Kidney (tissue), 14 donors: ENCODE data around the gene VAPA. TPM values are rescaled to one million over a fixed set of nuclear protein-coding genes. Genes with fewer than 3 reads are reported as not detected.

Experiments used
- DNase-seq, 5 donors: peaks; one replicate each; pipeline ENCODE4 v3.0.0-alpha.2; 2013 to 2020
- FAIRE-seq: peaks from 2 replicates; lab custom pipeline; 2012; peaks lifted over from hg19 to GRCh38; lab: Jason Lieb, UNC
- H3K27ac ChIP-seq, 2 donors: one replicate each; pipeline ENCODE4 v1.7.0; 2013; ENCODE audit warnings: low read depth in 2 of 2, low read length in 2 of 2, inconsistent platforms in 1 of 2
- H3K27me3 ChIP-seq: one replicate; pipeline ENCODE4 v1.7.1; 2013; ENCODE audit warnings: low read length, inconsistent platforms; ENCODE audit not compliant: control insufficient read depth, insufficient read depth
- H3K36me3 ChIP-seq, 3 donors: one replicate each; pipeline versions ENCODE4 v1.7.0 to v1.7.1; 2013; ENCODE audit warnings: low read length in 3 of 3, control low read depth in 1 of 3, inconsistent platforms in 1 of 3; ENCODE audit not compliant: insufficient read depth in 3 of 3, control insufficient read depth in 2 of 3
- H3K4me1 ChIP-seq, 3 donors: one replicate each; pipeline versions ENCODE4 v1.7.0 to v1.7.1; 2013; ENCODE audit warnings: low read length in 3 of 3, inconsistent platforms in 1 of 3, low read depth in 1 of 3; ENCODE audit not compliant: control insufficient read depth in 2 of 3, insufficient read depth in 2 of 3
- H3K4me3 ChIP-seq, 3 donors: one replicate each; pipeline versions ENCODE4 v1.7.0 to v1.8.1; 2013; ENCODE audit warnings: low read length in 3 of 3, control low read depth in 1 of 3, inconsistent platforms in 1 of 3
- H3K9ac ChIP-seq, 3 donors: one replicate each; pipeline versions ENCODE4 v1.7.0 to v1.7.1; 2013; ENCODE audit warnings: low read length in 3 of 3, control low read depth in 1 of 3, inconsistent platforms in 1 of 3
- H3K9me3 ChIP-seq, 3 donors: one replicate each; pipeline versions ENCODE4 v1.7.0 to v1.7.1; 2013; ENCODE audit warnings: low read length in 3 of 3, control low read depth in 1 of 3, inconsistent platforms in 1 of 3; ENCODE audit not compliant: control insufficient read depth in 2 of 3, insufficient read depth in 1 of 3
- intact Hi-C: fragments of 100-400 bp; cut with DNase I; formaldehyde crosslinking; loops from one replicate; pipeline ENCODE4 v1.11.1; 2022
- polyA plus RNA-seq: library from polyadenylated mRNA; stranded (reverse); fragments of 350-450 nt; fragmentation: Illumina TruSeq; extraction: RNeasy Lipid Tissue Mini Kit (QIAGEN cat#74804); gene quantifications from one replicate; pipeline ENCODE4 v1.2.3, GENCODE V29; 2014; ENCODE audit warnings: low read depth, low replicate concordance; ENCODE audit not compliant: insufficient read depth
- total RNA-seq: library from RNA; stranded (reverse); fragmentation: NEBNext Ultra II Directional; extraction: Animal tissue kit (Norgen Biotek cat#: 25700); gene quantifications from one replicate; pipeline ENCODE4 v1.2.1, GENCODE V29; 2021
- TF ChIP-seq, protein P1 (sequence below): IDR thresholded peaks from 3 replicates; pipeline ENCODE4 v1.5.1; 2012; ENCODE audit warnings: mild to moderate bottlenecking, moderate library complexity, borderline replicate concordance; ENCODE audit not compliant: insufficient read depth; ENCODE audit errors: extremely low read depth
- donor health status: control.
- donor health status: control.
- donor health status: control.
- donor health status: control.
- donor health status: control.
- donor health status: DM: yes; HTN: yes; CAD: no.
- donor health status: Normal renal cell carcinoma (clear cell type).

The VAPA gene
- total and polyA plus RNA-seq, 2 donors from 2014 or later = 171 to 185 TPM

DNA sequence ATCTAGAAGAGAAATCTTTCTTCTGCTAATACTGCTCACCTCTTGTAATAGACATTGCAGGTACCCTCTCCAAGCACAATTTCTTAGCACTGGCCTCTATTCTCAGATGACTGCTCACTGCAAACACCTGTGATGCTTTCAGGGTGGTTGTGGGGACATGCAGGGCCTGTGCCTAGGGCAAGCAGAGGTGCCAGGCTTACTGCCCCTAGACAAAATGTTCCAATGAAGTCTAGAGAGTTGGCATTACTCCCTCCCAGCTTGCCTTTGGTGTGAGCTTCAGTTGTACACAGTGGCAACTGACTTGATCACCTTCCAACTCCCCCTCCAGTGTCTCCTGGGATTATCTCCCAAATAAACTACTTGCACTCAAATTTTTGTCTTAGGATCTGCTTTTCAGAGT, 41.0 kb upstream of the VAPA start:
- Histone ChIP-seq H3K4me3 (no peak overlapping the region), H3K9ac (no peak overlapping the region), H3K4me1 (no peaks in the 10 kb centered on the region), H3K36me3 (no peaks in the 10 kb centered on the region), H3K27ac (no peak overlapping the region), H3K9me3 (no peaks in the 10 kb centered on the region), H3K27me3 (no peaks in the 10 kb centered on the region)
- FAIRE-seq = no peak
- intact Hi-C loops = no loop called here
- DNase-seq = no peak
- TF ChIP-seq, protein P1, sequence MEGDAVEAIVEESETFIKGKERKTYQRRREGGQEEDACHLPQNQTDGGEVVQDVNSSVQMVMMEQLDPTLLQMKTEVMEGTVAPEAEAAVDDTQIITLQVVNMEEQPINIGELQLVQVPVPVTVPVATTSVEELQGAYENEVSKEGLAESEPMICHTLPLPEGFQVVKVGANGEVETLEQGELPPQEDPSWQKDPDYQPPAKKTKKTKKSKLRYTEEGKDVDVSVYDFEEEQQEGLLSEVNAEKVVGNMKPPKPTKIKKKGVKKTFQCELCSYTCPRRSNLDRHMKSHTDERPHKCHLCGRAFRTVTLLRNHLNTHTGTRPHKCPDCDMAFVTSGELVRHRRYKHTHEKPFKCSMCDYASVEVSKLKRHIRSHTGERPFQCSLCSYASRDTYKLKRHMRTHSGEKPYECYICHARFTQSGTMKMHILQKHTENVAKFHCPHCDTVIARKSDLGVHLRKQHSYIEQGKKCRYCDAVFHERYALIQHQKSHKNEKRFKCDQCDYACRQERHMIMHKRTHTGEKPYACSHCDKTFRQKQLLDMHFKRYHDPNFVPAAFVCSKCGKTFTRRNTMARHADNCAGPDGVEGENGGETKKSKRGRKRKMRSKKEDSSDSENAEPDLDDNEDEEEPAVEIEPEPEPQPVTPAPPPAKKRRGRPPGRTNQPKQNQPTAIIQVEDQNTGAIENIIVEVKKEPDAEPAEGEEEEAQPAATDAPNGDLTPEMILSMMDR = no peak

DNA sequence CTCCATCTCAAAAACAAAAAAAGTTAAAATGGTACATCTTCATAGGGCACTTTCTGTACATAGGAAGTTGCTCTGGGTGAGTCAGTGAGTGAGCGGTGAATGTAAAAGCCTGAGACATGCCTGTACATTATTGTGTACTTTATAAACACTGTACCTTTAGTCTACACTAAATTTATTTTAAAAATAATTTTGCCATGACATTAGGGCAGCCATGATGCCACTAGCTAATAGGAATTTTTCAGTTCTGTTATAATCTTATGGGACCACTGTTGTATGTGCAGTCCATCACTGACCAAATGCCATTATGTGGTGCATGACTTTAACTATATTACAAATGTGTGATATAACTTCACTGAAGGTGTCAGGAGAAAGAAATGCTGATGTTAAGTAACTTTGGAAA, 39.1 kb upstream of the VAPA start:
- Histone ChIP-seq H3K27ac (no peak overlapping the region), H3K27me3 (no peaks in the 10 kb centered on the region), H3K36me3 (no peaks in the 10 kb centered on the region), H3K4me3 (no peak overlapping the region), H3K9me3 (no peaks in the 10 kb centered on the region), H3K9ac (no peak overlapping the region), H3K4me1 (no peaks in the 10 kb centered on the region)
- no peak for FAIRE-seq
- TF ChIP-seq, protein P1 = no peak
- DNase-seq = no peak
- intact Hi-C loops = no loop called here

DNA sequence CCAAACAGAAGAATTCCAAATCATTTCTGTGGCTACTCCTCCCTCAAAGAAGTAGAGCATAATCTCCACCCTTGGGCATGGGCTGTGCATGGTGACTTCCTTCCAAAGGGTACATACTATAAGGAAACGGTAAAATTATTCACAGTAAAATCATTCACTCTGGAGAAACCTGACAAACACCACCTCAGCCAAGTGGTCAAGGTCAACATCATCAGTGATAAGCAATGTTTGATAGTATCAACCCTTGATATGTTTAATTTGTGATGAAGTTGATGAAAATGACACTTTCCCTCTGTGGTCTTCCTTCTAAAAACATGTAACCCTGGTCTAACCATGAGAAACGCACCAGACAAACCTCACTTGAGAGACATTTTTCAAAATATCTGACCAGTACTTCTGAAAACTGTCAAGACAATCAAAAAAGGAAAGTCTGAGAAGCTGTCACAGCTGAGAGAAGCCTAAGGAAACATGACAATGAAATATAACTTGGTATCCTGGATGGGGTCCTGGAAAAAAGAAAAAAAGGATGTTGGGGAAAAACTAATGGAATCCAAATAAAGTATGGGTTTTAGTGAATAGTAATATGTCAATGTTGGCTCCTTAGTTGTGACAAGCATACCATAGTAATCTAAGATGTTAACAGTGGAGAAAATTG, 37.5 kb upstream of the VAPA start:
- peak overlapping the region in 1 of 3 donors; percentile 29 for H3K9ac ChIP-seq
- no peaks in the 10 kb centered on the region for H3K36me3 ChIP-seq
- no peaks in the 10 kb centered on the region for H3K27me3 ChIP-seq

More for the DNA sequence above, 37.5 kb upstream of the VAPA start:
- Histone ChIP-seq H3K4me3 (peak overlapping the region in 1 of 3 donors; percentile 20), H3K27ac (peak overlapping the region in 1 of 2 donors; percentile 64), H3K4me1 (no peaks in the 10 kb centered on the region), H3K9me3 (no peaks in the 10 kb centered on the region)
- DNase-seq (no peak), FAIRE-seq (no peak)
- TF ChIP-seq, protein P1 = no peak
- intact Hi-C loops = no loop called here
